ENCODE measurements around the gene LYZ.

Gene LYZ

GRCh38 chr12:69330475-69331473 is 17.4 kb upstream of the LYZ start:
- Mint-ChIP-seq H3K27ac (peak overlapping the region; percentile 84 to 93), H3K27me3 (peaks cover 0 to 5% of the 10 kb centered on the region in 2 donors), H3K4me3 (peak overlapping the region; percentile 84 to 92), H3K36me3 (ENCODE audit: insufficient read depth) (no peaks in the 10 kb centered on the region), H3K4me1 (ENCODE audit: low read depth in 2 of 2) (peaks cover 13 to 16% of the 10 kb centered on the region in 2 donors), H3K9me3 (no peaks in the 10 kb centered on the region)
- DNase-seq (peak; percentile 40 to 61 (median 43)), ATAC-seq (replicated peaks) (peak; percentile 80)

- DNase-seq (no peak), ATAC-seq (replicated peaks) (no peak)
- Mint-ChIP-seq H3K4me3 (peak overlapping the region; percentile 84 to 92), H3K4me1 (ENCODE audit: low read depth in 2 of 2) (peaks cover 13 to 16% of the 10 kb centered on the region in 2 donors), H3K9me3 (no peaks in the 10 kb centered on the region), H3K27ac (peak overlapping the region; percentile 84 to 93), H3K36me3 (ENCODE audit: insufficient read depth) (no peaks in the 10 kb centered on the region), H3K27me3 (peaks cover 0 to 3% of the 10 kb centered on the region in 2 donors)
These were observed 16.7 kb upstream of the LYZ start for GRCh38 chr12:69331519-69331908.

- Mint-ChIP-seq H3K9me3 (no peaks in the 10 kb centered on the region), H3K4me1 (ENCODE audit: low read depth in 2 of 2) (peaks cover 13 to 16% of the 10 kb centered on the region in 2 donors)
These were observed 16.1 kb upstream of the LYZ start for GRCh38 chr12:69331909-69332684.

DNA sequence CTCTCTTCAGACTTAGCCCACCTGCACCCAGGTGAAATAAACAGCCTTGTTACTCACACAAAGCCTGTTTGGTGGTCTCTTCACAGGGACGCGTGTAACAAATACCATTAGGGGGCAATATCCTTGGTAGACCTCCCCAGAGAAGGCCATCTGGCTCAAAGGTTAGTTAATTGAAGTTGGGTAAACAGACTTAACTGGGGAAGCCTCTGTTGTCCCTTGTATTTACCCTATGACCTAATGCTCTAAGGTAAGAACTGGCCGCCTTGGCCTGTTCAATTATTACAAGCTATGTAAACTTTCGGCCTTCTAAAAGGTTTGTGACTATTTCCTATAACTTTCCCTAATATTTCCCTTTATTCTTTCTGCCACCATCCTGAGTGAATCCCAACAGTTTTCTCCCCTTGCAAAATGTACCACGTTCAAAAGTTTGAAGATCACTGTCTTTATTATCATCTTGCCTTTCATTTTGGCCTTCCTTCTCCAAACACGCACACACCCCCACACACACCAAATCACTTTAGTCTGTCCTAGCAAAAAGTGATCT is 15.3 kb upstream of the LYZ start:
- H3K4me3 Mint-ChIP-seq = peak overlapping the region in 1 of 2 donors; percentile 3
- H3K27ac Mint-ChIP-seq = no peak overlapping the region
- no peak for ATAC-seq (replicated peaks)
- no peak for DNase-seq
- no peaks in the 10 kb centered on the region for H3K36me3 Mint-ChIP-seq (ENCODE audit: insufficient read depth)
- no peaks in the 10 kb centered on the region for H3K9me3 Mint-ChIP-seq
- H3K27me3 Mint-ChIP-seq = no peaks in the 10 kb centered on the region
- peaks cover 13 to 16% of the 10 kb centered on the region in 2 donors for H3K4me1 Mint-ChIP-seq (ENCODE audit: low read depth in 2 of 2)

More at GRCh38 chr12:69331909-69332684, 16.1 kb upstream of the LYZ start:
- ATAC-seq (replicated peaks) (no peak), DNase-seq (no peak)
- H3K27me3 Mint-ChIP-seq = no peaks in the 10 kb centered on the region
- peak overlapping the region in 1 of 2 donors; percentile 93 for H3K27ac Mint-ChIP-seq
- peak overlapping the region; percentile 84 to 92 for H3K4me3 Mint-ChIP-seq
- H3K36me3 Mint-ChIP-seq (ENCODE audit: insufficient read depth) = no peaks in the 10 kb centered on the region

GRCh38 chr12:69334158-69334557 is 14.0 kb upstream of the LYZ start:
- Mint-ChIP-seq H3K9me3 (no peaks in the 10 kb centered on the region), H3K36me3 (ENCODE audit: insufficient read depth) (no peaks in the 10 kb centered on the region), H3K4me1 (ENCODE audit: low read depth in 2 of 2) (peaks cover 13 to 16% of the 10 kb centered on the region in 2 donors), H3K27me3 (no peaks in the 10 kb centered on the region), H3K27ac (no peak overlapping the region), H3K4me3 (no peak overlapping the region)
- DNase-seq = no peak
- no peak for ATAC-seq (replicated peaks)

DNA sequence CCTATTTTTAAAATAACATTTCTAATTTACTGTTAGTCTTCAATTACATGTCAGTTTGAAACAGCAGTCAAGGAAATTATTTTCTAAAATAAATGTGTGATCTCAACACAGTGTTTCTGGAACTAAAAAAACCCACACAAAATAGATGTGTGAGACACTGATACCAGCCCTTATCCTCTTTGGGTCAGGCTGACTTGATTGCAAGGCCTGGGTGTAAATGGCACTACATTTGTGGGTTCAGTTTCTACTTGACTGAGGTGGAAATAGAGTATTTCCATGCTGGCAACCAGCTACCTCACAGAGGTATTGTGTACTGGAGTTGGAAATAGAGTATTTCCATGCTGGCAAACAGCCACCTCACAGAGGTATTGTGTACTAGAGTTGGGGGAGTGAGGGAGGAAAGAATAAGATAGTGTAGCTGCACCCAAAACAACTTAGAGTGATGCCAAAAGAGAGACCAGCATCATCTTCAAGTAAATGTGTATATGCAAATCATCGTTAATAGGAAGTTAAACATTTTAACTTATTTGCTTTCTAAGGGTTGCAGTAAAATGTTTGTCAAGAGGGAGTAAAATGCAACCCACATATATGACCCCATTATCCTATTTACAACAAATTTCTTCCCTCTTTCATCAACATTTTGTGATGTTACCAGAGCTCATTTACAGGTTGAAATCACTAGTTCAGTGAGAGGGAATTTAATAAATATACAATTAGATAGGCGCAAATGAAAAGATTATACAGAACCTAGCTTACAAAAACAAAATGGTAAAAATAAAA is 10.7 kb upstream of the LYZ start:
- H3K27me3 Mint-ChIP-seq = peaks cover 0 to 10% of the 10 kb centered on the region in 2 donors
- ATAC-seq (replicated peaks) (no peak), DNase-seq (no peak)
- H3K9me3 Mint-ChIP-seq = no peaks in the 10 kb centered on the region
- H3K4me3 Mint-ChIP-seq = no peak overlapping the region
- peaks cover 4% of the 10 kb centered on the region for H3K36me3 Mint-ChIP-seq (ENCODE audit: insufficient read depth)
- no peaks in the 10 kb centered on the region for H3K4me1 Mint-ChIP-seq (ENCODE audit: low read depth in 2 of 2)
- H3K27ac Mint-ChIP-seq = no peak overlapping the region

DNA sequence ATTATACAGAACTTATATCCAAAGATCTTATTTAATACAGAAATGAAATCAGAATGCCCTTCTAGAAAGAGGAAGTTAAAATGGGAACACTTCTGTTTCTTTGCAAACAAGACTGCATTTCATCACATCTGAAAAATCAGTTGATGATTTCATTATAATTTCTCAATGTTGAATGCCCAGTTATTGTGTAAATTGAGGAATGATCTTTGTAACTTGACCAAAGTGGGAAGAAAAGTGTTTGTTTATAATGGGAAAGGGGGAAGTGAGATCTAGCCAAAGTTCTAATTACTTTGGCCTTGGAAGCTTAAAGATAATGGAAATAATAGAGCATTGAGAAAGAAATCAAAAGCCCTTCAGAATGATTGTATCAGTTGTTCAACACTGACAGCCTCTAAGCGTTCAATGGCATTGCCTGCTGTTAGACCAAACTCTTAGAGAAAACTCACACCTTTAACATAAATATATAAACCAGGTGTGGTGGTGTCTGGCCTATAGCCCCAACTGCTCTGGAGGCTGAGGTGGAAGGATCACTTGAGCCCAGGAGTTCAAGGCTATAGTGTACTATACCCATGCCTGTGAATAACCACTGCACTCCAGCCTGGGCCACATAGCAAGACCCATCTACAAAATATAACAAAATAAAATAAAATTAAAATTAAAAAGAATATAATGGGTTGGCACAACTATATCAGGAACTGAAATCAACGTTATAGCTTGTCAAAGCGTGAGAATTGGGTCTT is 9.9 kb upstream of the LYZ start:
- ATAC-seq (replicated peaks) (no peak), DNase-seq (no peak)
- Mint-ChIP-seq H3K27ac (no peak overlapping the region), H3K4me3 (no peak overlapping the region), H3K27me3 (peaks cover 0 to 10% of the 10 kb centered on the region in 2 donors), H3K36me3 (ENCODE audit: insufficient read depth) (peaks cover 4% of the 10 kb centered on the region), H3K4me1 (ENCODE audit: low read depth in 2 of 2) (no peaks in the 10 kb centered on the region), H3K9me3 (no peaks in the 10 kb centered on the region)

GRCh38 chr12:69338936-69339335 is 9.2 kb upstream of the LYZ start:
- ATAC-seq (replicated peaks) = no peak
- Mint-ChIP-seq H3K9me3 (no peaks in the 10 kb centered on the region), H3K27me3 (peaks cover 0 to 10% of the 10 kb centered on the region in 2 donors), H3K27ac (no peak overlapping the region), H3K4me1 (ENCODE audit: low read depth in 2 of 2) (no peaks in the 10 kb centered on the region), H3K36me3 (ENCODE audit: insufficient read depth) (peaks cover 4% of the 10 kb centered on the region), H3K4me3 (no peak overlapping the region)
- no peak for DNase-seq

DNA sequence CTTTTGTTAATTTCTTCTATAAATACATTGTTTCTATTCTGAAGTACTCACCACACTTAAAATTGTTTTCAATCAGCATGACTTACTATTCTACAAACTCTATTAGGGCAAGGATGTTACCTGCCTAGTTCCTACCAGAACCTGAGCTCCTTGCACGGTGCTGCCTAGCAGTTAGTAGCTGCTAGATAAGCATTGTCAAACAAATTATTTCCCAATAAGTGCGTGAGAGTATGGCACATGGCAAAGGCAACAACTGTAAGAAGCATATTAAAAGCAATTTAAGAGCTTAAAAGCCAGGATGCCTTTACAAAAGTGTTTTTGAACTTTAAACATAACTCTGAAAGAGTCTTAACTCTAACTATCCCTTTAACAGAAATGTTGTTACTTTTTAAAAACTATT is 8.2 kb upstream of the LYZ start:
- no peaks in the 10 kb centered on the region for H3K9me3 Mint-ChIP-seq
- H3K27me3 Mint-ChIP-seq = peaks cover 0 to 10% of the 10 kb centered on the region in 2 donors
- peaks cover 4% of the 10 kb centered on the region for H3K36me3 Mint-ChIP-seq (ENCODE audit: insufficient read depth)
- ATAC-seq (replicated peaks) = no peak
- no peak overlapping the region for H3K4me3 Mint-ChIP-seq
- H3K27ac Mint-ChIP-seq = no peak overlapping the region
- no peaks in the 10 kb centered on the region for H3K4me1 Mint-ChIP-seq (ENCODE audit: low read depth in 2 of 2)
- DNase-seq = no peak

- ATAC-seq (replicated peaks) (no peak), DNase-seq (no peak)
- Mint-ChIP-seq H3K4me3 (no peak overlapping the region), H3K4me1 (ENCODE audit: low read depth in 2 of 2) (no peaks in the 10 kb centered on the region), H3K27ac (no peak overlapping the region), H3K27me3 (peaks cover 0 to 10% of the 10 kb centered on the region in 2 donors), H3K9me3 (no peaks in the 10 kb centered on the region), H3K36me3 (ENCODE audit: insufficient read depth) (peaks cover 4% of the 10 kb centered on the region)
These were observed 6.9 kb upstream of the LYZ start for GRCh38 chr12:69341328-69341727.

GRCh38 chr12:69342421-69342820 is 5.8 kb upstream of the LYZ start:
- peaks cover 4% of the 10 kb centered on the region for H3K36me3 Mint-ChIP-seq (ENCODE audit: insufficient read depth)
- no peaks in the 10 kb centered on the region for H3K9me3 Mint-ChIP-seq
- DNase-seq = no peak
- H3K27me3 Mint-ChIP-seq = peaks cover 0 to 10% of the 10 kb centered on the region in 2 donors
- no peak overlapping the region for H3K4me3 Mint-ChIP-seq
- H3K27ac Mint-ChIP-seq = no peak overlapping the region
- no peaks in the 10 kb centered on the region for H3K4me1 Mint-ChIP-seq (ENCODE audit: low read depth in 2 of 2)
- no peak for ATAC-seq (replicated peaks)

GRCh38 chr12:69343357-69343756 is 4.8 kb upstream of the LYZ start:
- Mint-ChIP-seq H3K36me3 (ENCODE audit: insufficient read depth) (peaks cover 4% of the 10 kb centered on the region), H3K9me3 (no peaks in the 10 kb centered on the region), H3K27ac (no peak overlapping the region), H3K4me1 (ENCODE audit: low read depth in 2 of 2) (no peaks in the 10 kb centered on the region), H3K27me3 (peaks cover 0 to 10% of the 10 kb centered on the region in 2 donors), H3K4me3 (no peak overlapping the region)
- DNase-seq (no peak), ATAC-seq (replicated peaks) (no peak)
